Cerebellar nuclear complex (tissue), 1 donor: ENCODE measurements around the gene APPL2.

ENCODE experiments used
- DNase-seq, 2 experiments: peaks; one replicate each; lab custom pipeline; 2025; lab: John Stamatoyannopoulos, UW

APPL2 gene

GRCh38 chr12:105222726-105223351 is 13.1 kb downstream of the APPL2 start:
- DNase-seq: no peak

- DNase-seq: peak in 1 of 2 experiments; percentile 33
These were observed 13.7 kb downstream of the APPL2 start for GRCh38 chr12:105222284-105222655.

- DNase-seq: no peak
These were observed 14.2 kb downstream of the APPL2 start for GRCh38 chr12:105221583-105222283.

GRCh38 chr12:105220929-105221290 is 15.1 kb downstream of the APPL2 start:
- DNase-seq: no peak

- DNase-seq: no peak
These were observed 15.6 kb downstream of the APPL2 start for GRCh38 chr12:105220150-105220928.

- DNase-seq: no peak
These were observed 16.5 kb downstream of the APPL2 start for GRCh38 chr12:105219261-105220028.

GRCh38 chr12:105218434-105218833 is 17.5 kb downstream of the APPL2 start:
- no peak for DNase-seq

- no peak for DNase-seq
These were observed 21.2 kb downstream of the APPL2 start for GRCh38 chr12:105214670-105215375.

GRCh38 chr12:105214148-105214547 is 21.8 kb downstream of the APPL2 start:
- no peak for DNase-seq

GRCh38 chr12:105212438-105212837 is 23.5 kb downstream of the APPL2 start:
- no peak for DNase-seq

GRCh38 chr12:105209091-105209490 is 26.9 kb downstream of the APPL2 start:
- DNase-seq: no peak

- DNase-seq: peak in 1 of 2 experiments; percentile 9
These were observed 29.1 kb downstream of the APPL2 start for GRCh38 chr12:105206686-105207374.

GRCh38 chr12:105205322-105206048 is 30.5 kb downstream of the APPL2 start:
- DNase-seq: no peak

GRCh38 chr12:105204916-105205315 is 31.1 kb downstream of the APPL2 start:
- no peak for DNase-seq

- no peak for DNase-seq
These were observed 31.8 kb downstream of the APPL2 start for GRCh38 chr12:105204127-105204526.

- DNase-seq: no peak
These were observed 33.8 kb downstream of the APPL2 start for GRCh38 chr12:105202202-105202601.

GRCh38 chr12:105201299-105201698 is 34.7 kb downstream of the APPL2 start:
- no peak for DNase-seq

GRCh38 chr12:105200385-105200784 is 35.6 kb downstream of the APPL2 start:
- DNase-seq: no peak

GRCh38 chr12:105198961-105199360 is 37.0 kb downstream of the APPL2 start:
- no peak for DNase-seq

- DNase-seq: no peak
These were observed 39.9 kb downstream of the APPL2 start for GRCh38 chr12:105196090-105196489.
